IMR-90 (cell line): ENCODE measurements around the gene CD300H. TPM values are rescaled to one million over a fixed set of nuclear protein-coding genes. Genes with fewer than 3 reads are reported as not detected.
"Not testable (repeated sequence)": the region's sequence is repeated elsewhere in the genome, so short reads cannot be mapped to it uniquely, and the experiment has no call there.

Experiments
- ATAC-seq: fragments of 200-7000 bp; cut with Tn5 transposase; 2 replicates; pipeline ENCODE4 v1.9.1; 2020; ENCODE audit warnings: low read depth, mild to moderate bottlenecking, moderate library complexity
- BruUV-seq: library from RNA; stranded (reverse); fragments of 400-500 nt; replicated peaks from 2 replicates; lab custom pipeline; 2021; lab: Mats Ljungman, UMichigan
- CTCF ChIA-PET: fragments of 300-600 bp; formaldehyde crosslinking; extraction: SDS; loops from one replicate; lab custom pipeline; 2021; ENCODE audit warnings: antibody characterized with exemption; lab: Yijun Ruan, JAX
- POLR2A ChIA-PET: fragments of 300-600 bp; sonication (Branson Sonifier 250); formaldehyde crosslinking; loops from one replicate; lab custom pipeline; 2022; ENCODE audit warnings: antibody characterized with exemption; ENCODE audit not compliant: unreplicated experiment; lab: Charles Lee
- DNase-seq: peaks from one replicate; pipeline ENCODE4 v3.0.0; 2013
- H2AFZ ChIP-seq: replicated peaks from 2 replicates; pipeline ENCODE3; 2013; ENCODE audit warnings: low read length, mild to moderate bottlenecking; ENCODE audit not compliant: poor library complexity
- H2AK5ac ChIP-seq: 2 replicates; pipeline ENCODE4 v1.6.1; 2013; ENCODE audit warnings: low read depth, low read length, inconsistent platforms
- H2AK9ac ChIP-seq: replicated peaks from 2 replicates; pipeline ENCODE3; 2013; ENCODE audit warnings: mild to moderate bottlenecking, low read depth, low read length, moderate library complexity; ENCODE audit not compliant: poor library complexity
- H2BK120ac ChIP-seq: 2 replicates; pipeline ENCODE4 v1.6.1; 2013; ENCODE audit warnings: low read depth, low read length, inconsistent platforms
- H2BK15ac ChIP-seq: 3 replicates; pipeline ENCODE4 v1.6.1; 2013; ENCODE audit warnings: low read depth, low read length, inconsistent platforms
- H2BK20ac ChIP-seq: 2 replicates; pipeline ENCODE4 v1.6.1; 2013; ENCODE audit warnings: low read depth, mild to moderate bottlenecking, inconsistent platforms, low read length, moderate library complexity
- H2BK5ac ChIP-seq: 2 replicates; pipeline ENCODE4 v1.6.1; 2013; ENCODE audit warnings: mild to moderate bottlenecking, low read depth, low read length, inconsistent platforms; ENCODE audit not compliant: poor library complexity, severe bottlenecking
- H3K14ac ChIP-seq: replicated peaks from 2 replicates; pipeline ENCODE4 v1.6.1; 2013; ENCODE audit warnings: low read depth, low read length, inconsistent platforms
- H3K18ac ChIP-seq: 2 replicates; pipeline ENCODE4 v1.6.1; 2013; ENCODE audit warnings: low read depth, low read length, control low read depth
- H3K23ac ChIP-seq: 2 replicates; pipeline ENCODE4 v1.6.1; 2013; ENCODE audit warnings: low read depth, low read length, inconsistent platforms
- H3K27ac ChIP-seq: 2 replicates; pipeline ENCODE4 v1.5.1; 2013; ENCODE audit warnings: mild to moderate bottlenecking, control low read depth, low read length; ENCODE audit not compliant: insufficient read depth
- H3K27me3 ChIP-seq: 2 replicates; pipeline ENCODE4 v1.6.1; 2013; ENCODE audit warnings: low read length; ENCODE audit not compliant: control insufficient read depth, insufficient read depth
- H3K36me3 ChIP-seq: 2 replicates; pipeline ENCODE4 v1.6.1; 2013; ENCODE audit warnings: low read length, mixed read lengths; ENCODE audit not compliant: control insufficient read depth, insufficient read depth
- H3K4ac ChIP-seq: 2 replicates; pipeline ENCODE4 v1.6.1; 2013; ENCODE audit warnings: low read depth, low read length, inconsistent platforms
- H3K4me1 ChIP-seq: 2 replicates; pipeline ENCODE4 v1.6.1; 2013; ENCODE audit warnings: low read length, mixed read lengths; ENCODE audit not compliant: control insufficient read depth, insufficient read depth
- H3K4me2 ChIP-seq: 2 replicates; pipeline ENCODE4 v1.6.1; 2013; ENCODE audit warnings: low read depth, mild to moderate bottlenecking, control low read depth, low read length, moderate library complexity
- H3K4me3 ChIP-seq: 2 replicates; pipeline ENCODE4 v1.5.1; 2013; ENCODE audit warnings: low read depth, mild to moderate bottlenecking, control low read depth, low read length, moderate library complexity; ENCODE audit not compliant: insufficient read depth
- H3K56ac ChIP-seq: 2 replicates; pipeline ENCODE4 v1.6.1; 2013; ENCODE audit warnings: low read length, inconsistent platforms; ENCODE audit not compliant: insufficient read depth; ENCODE audit errors: extremely low read depth
- H3K79me1 ChIP-seq, 2 experiments: 2 replicates each; pipeline ENCODE4 v1.6.1; 2013; ENCODE audit warnings: low read length in 2 of 2, inconsistent platforms in 1 of 2, low read depth in 1 of 2
- H3K9ac ChIP-seq: 2 replicates; pipeline ENCODE4 v1.6.1; 2013; ENCODE audit warnings: low read depth, low read length, control low read depth
- H3K9me1 ChIP-seq: 2 replicates; pipeline ENCODE4 v1.6.1; 2013; ENCODE audit warnings: low read length, inconsistent platforms; ENCODE audit not compliant: insufficient read depth
- H3K9me3 ChIP-seq: 2 replicates; pipeline ENCODE4 v1.6.1; 2013; ENCODE audit warnings: low read length; ENCODE audit not compliant: control insufficient read depth, insufficient read depth
- H4K20me1 ChIP-seq: 2 replicates; pipeline ENCODE4 v1.6.1; 2013; ENCODE audit warnings: low read length, inconsistent platforms; ENCODE audit not compliant: insufficient read depth
- H4K5ac ChIP-seq: 2 replicates; pipeline ENCODE4 v1.6.1; 2013; ENCODE audit warnings: mild to moderate bottlenecking, low read depth, low read length, control low read depth
- H4K8ac ChIP-seq, 2 experiments: 2 replicates each; pipeline ENCODE4 v1.6.1; 2013; ENCODE audit warnings: low read depth in 2 of 2, low read length in 2 of 2, control low read depth in 1 of 2, inconsistent platforms in 1 of 2
- H4K91ac ChIP-seq: 2 replicates; pipeline ENCODE4 v1.6.1; 2013; ENCODE audit warnings: low read depth, low read length, inconsistent platforms; ENCODE audit not compliant: insufficient read depth
- dilution Hi-C: fragments of 300-500 bp; cut with HindIII; formaldehyde crosslinking; loops from one replicate; pipeline ENCODE4 v1.14.3; 2018; ENCODE audit warnings: low sequenced_read_pairs; ENCODE audit not compliant: unreplicated experiment
- in situ Hi-C: fragments of 300-500 bp; cut with MboI; formaldehyde crosslinking; loops from 3 replicates; pipeline ENCODE4 v1.14.3; 2019; ENCODE audit warnings: low sequenced_read_pairs, inconsistent platforms, mixed read lengths
- intact Hi-C: fragments of 100-400 bp; cut with micrococcal nuclease; formaldehyde crosslinking; loops from 2 replicates; pipeline ENCODE4 v1.10.0; 2022
- polyA plus RNA-seq, 3 experiments: library from polyadenylated mRNA; depleted of rRNA; stranded (reverse); fragments of >200 nt; gene quantifications; 2 replicates each; pipeline ENCODE4 v1.2.3, GENCODE V29; 2012; ENCODE audit warnings: low replicate concordance in 1 of 3
- total RNA-seq: library from RNA; depleted of rRNA; stranded (reverse); fragments of >200 nt; gene quantifications from 2 replicates; pipeline ENCODE4 v1.2.3, GENCODE V29; 2012

Gene CD300H
- total and polyA plus RNA-seq, 2 of the 4 experiments (the other 2 are of a cell fraction) = not detected

DNA sequence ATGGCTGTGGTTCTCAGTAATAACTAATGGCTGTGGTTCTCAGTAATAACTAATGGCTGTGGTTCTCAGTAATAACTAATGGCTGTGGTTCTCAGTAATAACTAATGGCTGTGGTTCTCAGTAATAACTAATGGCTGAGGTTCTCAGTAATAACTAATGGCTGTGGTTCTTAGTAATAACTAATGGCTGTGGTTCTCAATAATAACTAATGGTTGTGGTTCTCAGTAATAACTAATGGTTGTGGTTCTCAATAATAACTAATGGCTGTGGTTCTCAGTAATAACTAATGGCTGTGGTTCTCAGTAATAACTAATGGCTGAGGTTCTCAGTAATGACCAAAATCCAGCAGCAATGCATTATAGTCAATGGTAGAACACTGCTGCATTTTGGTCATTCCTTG is 6.3 kb upstream of the CD300H start:
- H4K8ac ChIP-seq, H3K18ac ChIP-seq, H3K4me2 ChIP-seq, H2AFZ ChIP-seq, H2AK5ac ChIP-seq, H3K9me1 ChIP-seq, H2AK9ac ChIP-seq, H3K4me1 ChIP-seq, H2BK20ac ChIP-seq, H2BK5ac ChIP-seq, H2BK120ac ChIP-seq, H4K91ac ChIP-seq, ATAC-seq, H3K56ac ChIP-seq, DNase-seq, H3K9ac ChIP-seq, CTCF ChIA-PET, dilution Hi-C loops, intact Hi-C loops, H2BK15ac ChIP-seq, BruUV-seq, H4K20me1 ChIP-seq, H3K79me1 ChIP-seq, H3K23ac ChIP-seq, POLR2A ChIA-PET, H3K4ac ChIP-seq, H3K27me3 ChIP-seq, H4K5ac ChIP-seq, H3K4me3 ChIP-seq, in situ Hi-C loops, H3K36me3 ChIP-seq, H3K27ac ChIP-seq, H3K14ac ChIP-seq: not testable (repeated sequence)
- H3K9me3 ChIP-seq = peaks cover 16% of the 10 kb centered on the region
